Neural crest cell (in vitro differentiated cells): Measurements from ENCODE around the gene HEATR1. TPM values are rescaled to one million over a fixed set of nuclear protein-coding genes. Genes with fewer than 3 reads are reported as not detected.
"Not testable (repeated sequence)": the region's sequence is repeated elsewhere in the genome, so short reads cannot be mapped to it uniquely, and the experiment has no call there.

Source experiments
- DNase-seq: peaks from one replicate; pipeline ENCODE4 v3.0.0; 2021; ENCODE audit warnings: low read depth, mixed read lengths, low spot score
- H3K27ac Mint-ChIP-seq: one replicate; pipeline ENCODE4 v1.8.0; 2021; ENCODE audit warnings: mild to moderate bottlenecking, mixed read lengths; ENCODE audit not compliant: unreplicated experiment
- H3K27me3 Mint-ChIP-seq: 2 replicates; pipeline ENCODE4 v1.8.0; 2021; ENCODE audit warnings: low read depth, mild to moderate bottlenecking, mixed read lengths
- H3K36me3 Mint-ChIP-seq: 2 replicates; pipeline ENCODE4 v1.8.0; 2021; ENCODE audit warnings: low read depth, mild to moderate bottlenecking, mixed read lengths
- H3K4me1 Mint-ChIP-seq: 2 replicates; pipeline ENCODE4 v1.8.0; 2021; ENCODE audit warnings: mixed read lengths
- H3K4me3 Mint-ChIP-seq: one replicate; pipeline ENCODE4 v1.8.0; 2021; ENCODE audit warnings: mild to moderate bottlenecking, mixed read lengths
- H3K9me3 Mint-ChIP-seq: 2 replicates; pipeline ENCODE4 v1.8.0; 2021; ENCODE audit warnings: mixed read lengths
- CTCF ChIP-seq: fragments of 200-600 bp; sonication (generic); conservative IDR thresholded peaks from 2 replicates; pipeline ENCODE4 v1.5.0; 2021; ENCODE audit warnings: antibody characterized with exemption, mild to moderate bottlenecking
- total RNA-seq: library from RNA; stranded (reverse); gene quantifications from 2 replicates; pipeline ENCODE4 v1.2.1, GENCODE V29; 2021

HEATR1 gene
- total RNA-seq, 1 donor from 2014 or later = 59.8 TPM

- no peak for DNase-seq
- H3K4me3 Mint-ChIP-seq = no peak overlapping the region
- peaks cover 4% of the 10 kb centered on the region for H3K9me3 Mint-ChIP-seq
- TF ChIP-seq CTCF = no peak
- H3K36me3 Mint-ChIP-seq = no peaks in the 10 kb centered on the region
- H3K27ac Mint-ChIP-seq = no peak overlapping the region
- H3K27me3 Mint-ChIP-seq = peaks cover 28% of the 10 kb centered on the region
- no peaks in the 10 kb centered on the region for H3K4me1 Mint-ChIP-seq
Measured at GRCh38 chr1:236618507-236618906, 14.2 kb upstream of the HEATR1 start.

DNA sequence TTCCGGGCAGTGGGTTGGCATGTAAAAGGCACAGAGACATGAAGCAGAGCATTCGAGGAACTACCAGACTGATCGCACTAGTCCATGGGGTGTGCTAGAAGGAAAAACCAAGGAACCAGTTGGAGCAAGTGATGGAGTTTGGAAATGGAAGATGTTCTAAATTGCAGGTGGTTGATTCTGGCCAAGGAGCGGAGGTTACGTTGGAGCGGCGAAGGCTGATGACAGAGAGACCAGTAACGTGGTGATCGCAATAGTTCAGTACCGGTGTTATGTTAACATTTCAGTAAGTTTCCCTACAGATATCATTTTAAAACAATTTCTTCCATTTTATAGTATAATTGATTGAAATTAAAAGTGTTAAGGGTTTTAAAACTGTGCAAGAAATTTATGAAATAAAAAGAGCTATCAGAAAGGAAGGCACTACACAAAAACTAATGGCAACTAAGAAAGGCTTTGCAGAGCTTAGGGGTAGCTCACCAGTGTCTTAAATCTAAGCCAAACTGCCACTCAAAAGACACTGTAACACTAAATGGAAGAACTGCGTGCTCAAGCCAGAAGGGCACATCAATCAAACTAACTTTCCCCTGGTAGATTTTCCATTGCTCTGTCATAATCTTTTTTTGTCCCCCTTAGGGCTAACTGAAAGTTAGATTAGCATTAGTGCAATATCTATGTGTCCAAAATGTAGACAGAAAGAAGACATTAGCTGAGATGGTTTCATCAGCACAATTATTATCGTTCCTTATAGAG is 11.3 kb upstream of the HEATR1 start:
- no peak overlapping the region for H3K4me3 Mint-ChIP-seq
- DNase-seq = no peak
- no peaks in the 10 kb centered on the region for H3K36me3 Mint-ChIP-seq
- H3K27ac Mint-ChIP-seq = no peak overlapping the region
- H3K4me1 Mint-ChIP-seq = no peaks in the 10 kb centered on the region
- no peak for TF ChIP-seq CTCF
- H3K27me3 Mint-ChIP-seq = peaks cover 43% of the 10 kb centered on the region
- no peaks in the 10 kb centered on the region for H3K9me3 Mint-ChIP-seq

- Mint-ChIP-seq H3K4me3 (no peak overlapping the region), H3K27me3 (peaks cover 41% of the 10 kb centered on the region), H3K9me3 (no peaks in the 10 kb centered on the region), H3K36me3 (no peaks in the 10 kb centered on the region), H3K27ac (no peak overlapping the region), H3K4me1 (no peaks in the 10 kb centered on the region)
- TF ChIP-seq CTCF = no peak
- DNase-seq = no peak
Measured at GRCh38 chr1:236612349-236612748, 8.0 kb upstream of the HEATR1 start.

GRCh38 chr1:236608930-236609726 is 4.8 kb upstream of the HEATR1 start:
- no peaks in the 10 kb centered on the region for H3K36me3 Mint-ChIP-seq
- peak; percentile 57 for DNase-seq
- no peaks in the 10 kb centered on the region for H3K9me3 Mint-ChIP-seq
- peaks cover 12% of the 10 kb centered on the region for H3K4me1 Mint-ChIP-seq
- TF ChIP-seq CTCF = peak; percentile 80
- H3K27ac Mint-ChIP-seq = no peak overlapping the region
- H3K4me3 Mint-ChIP-seq = no peak overlapping the region
- peaks cover 29% of the 10 kb centered on the region for H3K27me3 Mint-ChIP-seq

DNA sequence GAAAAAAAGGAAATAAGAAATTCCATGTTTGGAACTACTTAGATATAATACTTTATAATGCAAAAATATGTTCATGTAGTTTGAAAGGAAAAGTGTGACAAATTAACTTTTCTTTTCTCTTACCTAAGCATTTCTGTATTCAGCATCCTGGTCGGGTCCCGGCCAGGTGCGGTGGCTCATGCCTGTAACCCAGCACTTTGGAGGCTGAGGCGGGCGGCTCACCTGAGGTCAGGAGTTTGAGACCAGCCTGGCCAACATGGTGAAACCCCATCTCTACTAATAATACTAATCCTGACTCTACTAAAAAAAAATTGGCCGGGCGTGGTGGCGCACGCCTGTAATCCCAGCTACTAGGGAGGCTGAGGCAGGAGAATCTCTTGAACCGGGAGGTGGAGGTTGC is 3.3 kb upstream of the HEATR1 start:
- H3K27ac Mint-ChIP-seq, DNase-seq, H3K36me3 Mint-ChIP-seq, H3K4me3 Mint-ChIP-seq, H3K9me3 Mint-ChIP-seq: not testable (repeated sequence)
- peaks cover 26% of the 10 kb centered on the region for H3K4me1 Mint-ChIP-seq
- peaks cover 25% of the 10 kb centered on the region for H3K27me3 Mint-ChIP-seq
